Uterus (tissue), 2 donors: ENCODE measurements around the gene TMEM181.
A peak's percentile ranks its signal among the peaks of the same experiment; 100 is the strongest.

Source experiments
- POLR2A ChIP-seq, 2 donors: fragments of 450-650 bp; IDR thresholded peaks; one replicate each; pipeline ENCODE4 v1.6.1; 2016; ENCODE audit warnings: antibody characterized with exemption in 2 of 2, mild to moderate bottlenecking in 1 of 2, moderate library complexity in 1 of 2
- TF ChIP-seq, protein P1 (sequence below), 4 experiments: fragments of 200-600 bp in 2 of 4; fragments of 450-650 bp in 2 of 4; sonication (generic) in 2 of 4; IDR thresholded peaks; one replicate each; pipeline ENCODE4 v1.5.1; 2016 to 2019; ENCODE audit warnings: antibody characterized with exemption in 4 of 4, mild to moderate bottlenecking in 2 of 4, moderate library complexity in 1 of 4

DNA sequence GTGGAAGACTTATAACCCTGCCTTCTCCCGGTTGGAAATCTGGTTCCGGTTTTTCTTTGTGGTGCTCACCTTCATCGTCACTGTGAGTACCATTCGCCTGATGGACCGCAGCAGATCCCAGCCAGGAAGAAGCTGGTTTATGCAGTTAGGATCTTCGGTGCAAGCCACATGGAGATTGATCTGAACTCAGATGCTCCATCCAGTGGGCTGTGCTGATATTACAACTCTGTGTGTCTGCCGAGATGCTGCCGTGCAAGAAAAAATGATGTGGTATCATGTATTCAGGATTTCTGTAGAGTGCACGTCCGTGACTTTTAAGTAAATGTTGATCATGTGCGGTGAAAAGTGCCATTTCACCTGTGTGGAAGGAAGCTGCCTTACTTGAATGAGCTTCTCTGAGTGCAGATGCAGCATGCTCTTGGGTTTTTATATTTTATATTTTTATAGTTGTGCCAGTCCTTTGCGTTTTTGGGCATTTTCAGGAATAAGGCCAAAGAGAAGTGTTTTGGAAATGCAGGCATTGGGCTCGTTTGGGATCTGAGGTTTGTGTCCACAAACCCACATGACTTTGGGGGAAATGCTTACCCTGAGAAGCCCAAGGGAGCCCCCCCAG is 45.5 kb downstream of the TMEM181 start:
- TF ChIP-seq, protein P1, sequence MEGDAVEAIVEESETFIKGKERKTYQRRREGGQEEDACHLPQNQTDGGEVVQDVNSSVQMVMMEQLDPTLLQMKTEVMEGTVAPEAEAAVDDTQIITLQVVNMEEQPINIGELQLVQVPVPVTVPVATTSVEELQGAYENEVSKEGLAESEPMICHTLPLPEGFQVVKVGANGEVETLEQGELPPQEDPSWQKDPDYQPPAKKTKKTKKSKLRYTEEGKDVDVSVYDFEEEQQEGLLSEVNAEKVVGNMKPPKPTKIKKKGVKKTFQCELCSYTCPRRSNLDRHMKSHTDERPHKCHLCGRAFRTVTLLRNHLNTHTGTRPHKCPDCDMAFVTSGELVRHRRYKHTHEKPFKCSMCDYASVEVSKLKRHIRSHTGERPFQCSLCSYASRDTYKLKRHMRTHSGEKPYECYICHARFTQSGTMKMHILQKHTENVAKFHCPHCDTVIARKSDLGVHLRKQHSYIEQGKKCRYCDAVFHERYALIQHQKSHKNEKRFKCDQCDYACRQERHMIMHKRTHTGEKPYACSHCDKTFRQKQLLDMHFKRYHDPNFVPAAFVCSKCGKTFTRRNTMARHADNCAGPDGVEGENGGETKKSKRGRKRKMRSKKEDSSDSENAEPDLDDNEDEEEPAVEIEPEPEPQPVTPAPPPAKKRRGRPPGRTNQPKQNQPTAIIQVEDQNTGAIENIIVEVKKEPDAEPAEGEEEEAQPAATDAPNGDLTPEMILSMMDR (IDR thresholded peaks at IDR 0.05), result peak; percentile 54 to 76 (median 70)
- TF ChIP-seq POLR2A (IDR thresholded peaks at IDR 0.05), result no peak
